Measurements from ENCODE around the gene ADGRL3.
"Not testable (repeated sequence)": the region's sequence is repeated elsewhere in the genome, so short reads cannot be mapped to it uniquely, and the experiment has no call there.

The ADGRL3 gene

GRCh38 chr4:61204353-61205060, 4.4 kb downstream of the ADGRL3 start:
- in situ Hi-C loops (cut with HindIII; ENCODE audit: low sequenced_read_pairs), result no loop called here

- in situ Hi-C loops (cut with HindIII; ENCODE audit: low sequenced_read_pairs), result no loop called here
Measured at GRCh38 chr4:61205066-61205465, 4.9 kb downstream of the ADGRL3 start.

DNA sequence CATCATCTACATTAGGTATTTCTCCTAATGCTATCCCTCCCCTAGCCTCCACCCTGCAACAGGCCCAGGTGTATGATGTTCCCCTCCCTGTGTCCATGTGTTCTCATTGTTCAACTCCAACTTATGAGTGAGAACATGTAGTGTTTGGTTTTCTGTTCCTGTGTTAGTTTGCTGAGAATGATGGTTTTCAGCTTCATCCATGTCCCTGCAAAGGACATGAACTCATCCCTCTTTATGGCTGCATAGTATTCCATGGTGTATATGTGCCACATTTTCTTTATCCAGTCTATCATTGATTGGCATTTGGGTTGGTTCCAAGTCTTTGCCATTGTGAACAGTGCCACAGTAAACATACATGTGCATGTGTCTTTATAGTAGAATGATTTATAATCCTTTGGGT, 7.0 kb downstream of the ADGRL3 start:
- in situ Hi-C loops (cut with HindIII; ENCODE audit: low sequenced_read_pairs), result not testable (repeated sequence)

GRCh38 chr4:61210186-61210939, 10.2 kb downstream of the ADGRL3 start:
- in situ Hi-C loops (cut with HindIII; ENCODE audit: low sequenced_read_pairs), result no loop called here

DNA sequence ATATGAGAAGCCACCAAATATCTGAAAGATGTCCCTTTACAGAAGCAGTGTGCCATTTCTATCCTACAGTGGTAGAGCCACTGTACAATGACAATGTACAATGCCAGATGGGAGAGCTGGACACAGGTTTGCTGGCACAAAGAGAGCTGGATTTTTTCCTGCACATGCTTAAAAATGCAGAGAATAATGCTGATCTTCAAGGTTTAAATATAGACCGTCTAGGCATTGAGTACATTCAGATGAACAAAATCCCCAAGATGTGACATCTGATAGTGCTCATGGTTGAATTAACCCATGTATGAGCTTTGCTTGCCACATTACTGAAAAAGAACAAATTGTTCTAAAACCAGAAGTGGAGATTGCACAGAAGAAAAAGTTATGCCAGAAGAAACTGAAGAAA, 11.7 kb downstream of the ADGRL3 start:
- in situ Hi-C loops (cut with HindIII; ENCODE audit: low sequenced_read_pairs), result no loop called here

DNA sequence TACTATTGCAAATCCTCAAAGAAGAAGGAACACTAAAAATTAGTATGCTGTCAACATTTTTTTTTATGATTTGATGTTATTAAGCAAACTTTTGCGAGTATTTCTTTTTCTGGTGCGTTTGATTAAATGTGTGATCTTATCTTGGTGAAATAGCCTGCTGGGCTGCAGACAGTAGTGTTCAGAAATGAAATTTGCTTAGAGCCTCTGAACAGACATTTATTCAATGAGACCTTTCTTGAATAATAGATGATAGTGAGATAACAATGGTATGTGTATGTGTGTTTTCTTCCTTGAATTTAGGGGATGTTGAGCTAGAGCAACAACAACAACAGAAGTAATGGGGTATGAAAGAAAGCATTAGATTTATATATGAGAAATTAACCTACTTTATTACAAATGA, 12.7 kb downstream of the ADGRL3 start:
- in situ Hi-C loops (cut with HindIII; ENCODE audit: low sequenced_read_pairs), result no loop called here

DNA sequence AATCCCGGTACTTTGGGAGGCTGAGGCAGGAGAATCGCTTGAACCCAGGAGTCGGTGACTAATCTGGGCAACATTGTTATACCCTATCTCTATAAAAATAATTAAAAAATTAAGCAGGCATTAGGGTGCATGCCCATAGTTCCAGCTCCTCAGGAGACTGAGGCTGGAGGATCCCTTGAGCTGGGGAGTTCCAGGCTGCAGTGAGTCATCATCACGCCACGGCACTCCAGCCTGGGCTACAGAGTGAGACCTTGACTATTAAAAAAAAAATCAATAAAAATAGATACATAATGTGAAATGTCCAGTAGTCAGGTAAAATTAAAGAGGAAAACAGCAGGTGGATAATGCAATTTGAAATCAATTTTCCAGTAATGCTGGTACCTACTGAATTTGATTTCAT, 14.6 kb downstream of the ADGRL3 start:
- in situ Hi-C loops (cut with HindIII; ENCODE audit: low sequenced_read_pairs), result no loop called here

DNA sequence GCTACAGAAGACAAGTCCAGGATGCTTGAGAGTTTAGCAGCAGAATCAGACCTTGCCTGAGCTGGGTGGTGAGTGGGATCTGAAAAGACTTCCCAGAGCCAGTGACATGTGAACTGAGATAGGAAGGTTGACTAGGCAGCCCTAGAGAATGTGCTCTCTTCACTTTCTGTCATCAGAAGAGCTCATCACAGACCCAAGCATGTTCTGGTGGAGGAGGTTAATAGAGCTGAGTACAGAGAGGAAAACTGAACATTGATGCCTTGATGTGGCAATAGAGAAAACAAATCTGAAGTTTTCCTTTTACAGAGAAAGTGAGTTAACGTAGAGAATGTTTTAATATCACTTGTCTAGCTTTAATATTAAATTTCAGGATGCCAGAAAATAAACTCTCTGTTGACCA, 17.1 kb downstream of the ADGRL3 start:
- in situ Hi-C loops (cut with HindIII; ENCODE audit: low sequenced_read_pairs), result no loop called here

DNA sequence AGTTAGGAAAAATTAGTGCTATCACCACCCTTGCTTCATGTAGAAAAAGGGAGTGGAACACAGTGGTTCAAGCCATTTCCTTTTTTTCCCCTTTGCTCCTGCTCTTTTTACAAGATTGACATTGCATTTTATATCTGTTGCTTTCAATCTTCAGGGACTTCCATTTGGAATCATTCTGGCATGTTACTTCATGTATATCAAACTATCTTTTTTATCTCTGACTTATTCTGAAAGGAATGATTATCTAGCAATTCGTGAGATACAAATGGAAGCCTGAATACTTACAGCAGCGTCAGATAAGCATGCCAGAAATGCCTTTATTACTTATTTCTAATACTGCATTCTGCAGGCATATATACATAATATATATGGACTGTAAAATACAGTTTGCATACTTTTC, 20.4 kb downstream of the ADGRL3 start:
- in situ Hi-C loops (cut with HindIII; ENCODE audit: low sequenced_read_pairs), result no loop called here

DNA sequence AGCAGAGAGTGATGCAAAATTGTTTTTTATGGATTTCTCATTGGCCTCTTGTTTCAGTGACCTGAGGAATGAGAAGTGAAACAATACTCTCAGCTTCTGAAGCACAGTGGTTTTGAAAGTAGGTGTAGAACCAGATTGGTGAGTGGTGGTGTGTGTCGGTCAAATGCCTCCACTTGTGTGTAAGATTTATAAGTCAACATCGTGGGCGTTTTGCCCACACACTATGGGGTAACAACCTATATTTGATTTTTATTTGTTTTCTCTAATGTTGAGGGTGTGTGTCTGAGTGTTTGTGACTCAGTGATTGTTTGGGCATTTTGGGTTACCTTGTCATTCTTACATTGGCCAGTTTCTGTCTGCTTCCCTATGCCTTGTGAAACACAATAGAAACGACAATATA, 23.3 kb downstream of the ADGRL3 start:
- in situ Hi-C loops (cut with HindIII; ENCODE audit: low sequenced_read_pairs), result no loop called here

GRCh38 chr4:61224573-61224972, 24.4 kb downstream of the ADGRL3 start:
- in situ Hi-C loops (cut with HindIII; ENCODE audit: low sequenced_read_pairs), result no loop called here

- in situ Hi-C loops (cut with HindIII; ENCODE audit: low sequenced_read_pairs), result no loop called here
Measured at GRCh38 chr4:61225656-61226055, 25.5 kb downstream of the ADGRL3 start.

GRCh38 chr4:61231421-61231820, 31.3 kb downstream of the ADGRL3 start:
- in situ Hi-C loops (cut with HindIII; ENCODE audit: low sequenced_read_pairs), result no loop called here

- in situ Hi-C loops (cut with HindIII; ENCODE audit: low sequenced_read_pairs), result no loop called here
Measured at GRCh38 chr4:61239250-61239649, 39.1 kb downstream of the ADGRL3 start.

DNA sequence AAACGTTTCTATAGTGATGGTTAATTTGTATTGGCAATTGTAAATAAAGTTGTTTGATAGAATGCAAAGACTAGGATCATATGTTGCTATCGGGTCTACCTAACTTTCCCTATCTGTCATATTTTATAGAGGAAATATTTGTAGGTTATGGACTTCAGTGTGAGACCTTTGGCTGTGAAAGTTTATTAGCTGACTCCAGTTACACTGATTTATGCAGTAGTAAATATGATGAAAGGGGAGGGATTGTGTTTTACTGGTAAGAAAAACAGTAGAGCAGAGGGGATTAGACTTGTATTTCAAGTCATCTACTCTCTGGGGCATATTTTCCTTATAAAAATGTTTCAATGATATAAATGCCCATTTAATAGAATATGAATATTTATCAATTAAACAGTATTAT, 43.8 kb downstream of the ADGRL3 start:
- in situ Hi-C loops (cut with HindIII; ENCODE audit: low sequenced_read_pairs), result no loop called here

DNA sequence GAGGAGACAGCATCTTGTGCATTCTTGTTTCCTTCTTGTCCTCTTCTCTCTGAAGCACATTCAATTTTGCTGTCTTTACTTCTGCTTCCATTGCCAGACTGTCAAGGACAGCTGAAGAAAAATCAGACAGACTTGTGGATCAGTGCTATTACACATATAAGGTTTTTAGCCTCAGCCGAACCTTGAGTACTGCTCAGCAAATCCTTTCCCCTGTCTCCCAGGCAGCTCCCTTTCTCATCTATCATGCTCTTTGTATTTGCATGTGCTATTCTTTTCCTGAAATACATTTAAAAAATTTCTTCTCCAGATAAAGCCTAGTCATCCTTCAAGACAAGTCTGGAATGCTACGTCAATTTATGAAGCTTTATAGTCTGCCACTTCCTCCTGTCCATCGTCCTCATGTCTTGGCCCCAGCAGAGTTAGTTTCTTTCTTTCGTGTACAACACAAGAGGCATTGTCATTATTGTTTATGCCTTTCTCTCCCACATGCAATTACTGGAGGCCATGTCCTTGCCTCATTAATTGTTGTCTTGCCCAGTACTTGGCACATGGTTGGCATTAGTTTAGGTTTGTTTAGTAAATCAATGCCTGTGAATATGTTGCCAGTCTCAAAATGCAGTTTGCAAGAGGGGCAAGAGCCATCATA, 45.1 kb downstream of the ADGRL3 start:
- in situ Hi-C loops (cut with HindIII; ENCODE audit: low sequenced_read_pairs), result no loop called here

- in situ Hi-C loops (cut with HindIII; ENCODE audit: low sequenced_read_pairs), result no loop called here
Measured at GRCh38 chr4:61246034-61246433, 45.9 kb downstream of the ADGRL3 start.

DNA sequence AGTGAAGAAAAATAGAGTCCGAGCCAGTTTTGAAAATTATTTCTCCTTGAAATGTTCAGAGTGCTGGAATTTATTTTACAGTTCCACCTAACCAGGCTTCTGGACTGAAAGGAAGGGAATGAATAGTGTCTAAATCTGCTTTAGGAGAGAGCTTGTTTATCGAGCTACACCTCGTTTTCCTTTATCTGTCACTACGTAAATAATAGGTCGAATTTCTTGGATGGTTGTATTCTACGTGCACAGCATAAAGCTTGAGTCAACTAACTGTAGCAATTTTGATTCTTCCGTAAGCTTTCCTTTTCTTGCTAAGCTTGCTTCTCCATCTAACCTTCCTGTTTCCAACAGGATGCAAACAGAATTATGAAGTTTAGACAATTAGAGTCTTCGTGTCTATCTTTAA, 48.6 kb downstream of the ADGRL3 start:
- in situ Hi-C loops (cut with HindIII; ENCODE audit: low sequenced_read_pairs), result no loop called here

GRCh38 chr4:61251129-61251528, 51.0 kb downstream of the ADGRL3 start:
- in situ Hi-C loops (cut with HindIII; ENCODE audit: low sequenced_read_pairs), result no loop called here

GRCh38 chr4:61254406-61254805, 54.3 kb downstream of the ADGRL3 start:
- in situ Hi-C loops (cut with HindIII; ENCODE audit: low sequenced_read_pairs), result no loop called here

DNA sequence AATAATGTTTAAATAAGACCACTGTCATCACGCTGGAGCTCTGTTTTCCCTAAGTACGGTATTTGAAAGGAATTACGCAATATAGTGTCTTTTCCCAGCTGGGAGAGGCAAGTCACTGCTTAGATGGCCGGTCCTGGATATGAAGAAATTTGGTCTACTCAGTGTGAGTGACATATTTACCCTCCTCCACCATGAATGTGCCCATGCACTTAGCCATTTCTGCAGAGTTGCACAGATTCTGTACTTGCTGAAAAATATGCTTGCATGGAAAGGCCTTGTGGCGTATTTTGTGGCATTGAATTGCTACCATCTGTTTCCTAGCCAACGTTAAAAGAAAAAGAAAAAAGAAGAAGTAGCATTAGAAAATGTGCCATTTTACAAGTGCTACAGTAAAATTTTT, 73.1 kb downstream of the ADGRL3 start:
- in situ Hi-C loops (cut with HindIII; ENCODE audit: low sequenced_read_pairs), result no loop called here

DNA sequence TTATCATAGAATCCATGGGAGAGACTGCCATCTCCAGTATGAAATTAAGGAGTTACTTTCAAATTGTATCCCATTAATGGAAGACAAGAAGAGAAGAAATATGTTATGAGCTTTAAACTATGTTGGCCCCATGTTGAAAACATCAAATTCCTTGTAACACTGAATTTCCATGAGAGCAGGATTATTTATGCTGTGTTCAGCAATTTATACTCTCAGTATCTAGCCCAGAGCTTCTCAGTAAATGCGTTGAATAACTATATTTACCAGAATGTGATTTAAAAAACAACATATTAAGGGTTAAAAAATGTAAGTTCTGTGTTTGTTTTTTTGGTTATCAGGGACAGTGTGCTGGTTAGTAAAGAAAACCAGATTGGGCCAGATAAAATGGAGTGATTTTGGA, 74.2 kb downstream of the ADGRL3 start:
- in situ Hi-C loops (cut with HindIII; ENCODE audit: low sequenced_read_pairs), result no loop called here

All from endothelial cell of hepatic sinusoid (primary cell).